Inflammatory macrophage (primary cell): Measurements from ENCODE around the gene PIGO.
A peak's percentile ranks its signal among the peaks of the same experiment; 100 is the strongest.

ENCODE experiments used
- DNase-seq, 2 donors: peaks; one replicate each; pipeline ENCODE4 v3.0.0-alpha.2; 2020 to 2022
- total RNA-seq, 18 experiments: gene quantifications; one replicate each; lab custom pipeline; 2026; ENCODE audit warnings: mixed read lengths in 6 of 18, inconsistent platforms in 2 of 18; lab: John Stamatoyannopoulos, UW

PIGO gene
- total RNA-seq: 14.0 to 39.6 (median 28.2) reads per million in 18 experiments

DNA sequence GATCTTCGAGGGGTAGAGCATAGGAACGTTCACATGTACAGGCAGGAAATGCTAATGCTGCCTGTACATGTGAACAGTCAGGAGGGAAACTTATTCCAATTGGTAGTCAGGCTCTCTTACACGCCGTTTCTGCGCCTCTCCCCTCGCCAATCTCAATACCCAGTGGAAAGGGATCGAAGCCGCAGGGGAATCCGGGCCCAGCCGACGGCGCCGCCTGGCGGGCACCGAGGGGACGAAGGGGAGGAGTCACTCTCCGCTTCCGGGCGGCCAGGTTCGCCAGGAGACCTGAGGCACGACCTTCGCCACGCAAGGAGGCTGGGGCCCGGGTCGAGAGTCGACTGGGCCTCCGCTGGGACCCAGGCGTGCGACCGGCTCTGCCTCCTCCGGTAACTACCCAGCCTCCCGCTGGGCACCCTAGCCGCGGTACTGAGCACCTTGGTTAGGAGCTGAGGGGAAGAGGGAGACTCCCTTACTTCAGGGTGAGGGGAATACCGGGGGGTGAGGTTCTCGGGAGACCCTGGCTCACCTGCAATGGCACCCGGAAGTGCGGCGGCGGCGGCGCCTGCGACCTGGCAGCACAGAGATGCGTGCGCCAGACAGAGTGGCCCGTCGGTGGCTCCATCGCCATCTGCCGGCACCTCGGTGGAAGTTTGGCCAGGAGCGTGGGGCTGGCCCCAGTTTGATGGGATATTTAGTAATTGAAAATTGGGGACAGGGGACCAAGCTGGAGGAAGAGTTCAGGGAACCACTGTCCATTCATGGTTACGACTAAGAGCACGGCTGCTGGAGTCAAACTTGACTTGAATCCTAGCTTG is at the start of gene PIGO:
Gene PIGO (minus strand): TSS at position 557 of the 815 bp plus-strand sequence. CDS start 1,026 bp downstream, outside the sequence.
- DNase-seq: peak; percentile 86 to 87

DNA sequence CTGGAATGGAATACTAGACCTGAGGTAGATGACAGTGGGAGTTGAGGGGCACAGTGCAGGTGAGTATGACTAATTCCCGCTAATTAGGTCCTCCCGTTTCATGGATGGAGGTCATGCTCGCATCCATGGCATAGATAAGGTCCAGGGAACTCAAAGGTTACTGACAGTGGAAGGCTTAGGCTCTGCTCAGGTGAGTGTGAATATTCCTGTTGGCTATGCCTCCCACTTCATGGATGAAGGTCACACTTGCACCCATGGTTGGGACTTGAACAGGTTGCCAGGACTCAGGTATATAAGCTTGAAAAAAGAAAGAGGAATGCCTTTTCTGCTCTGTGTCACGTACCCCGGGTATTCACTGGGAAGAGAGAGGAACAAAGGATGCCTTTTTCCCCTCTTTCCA is 45.6 kb upstream of the PIGO start:
- DNase-seq: no peak

DNA sequence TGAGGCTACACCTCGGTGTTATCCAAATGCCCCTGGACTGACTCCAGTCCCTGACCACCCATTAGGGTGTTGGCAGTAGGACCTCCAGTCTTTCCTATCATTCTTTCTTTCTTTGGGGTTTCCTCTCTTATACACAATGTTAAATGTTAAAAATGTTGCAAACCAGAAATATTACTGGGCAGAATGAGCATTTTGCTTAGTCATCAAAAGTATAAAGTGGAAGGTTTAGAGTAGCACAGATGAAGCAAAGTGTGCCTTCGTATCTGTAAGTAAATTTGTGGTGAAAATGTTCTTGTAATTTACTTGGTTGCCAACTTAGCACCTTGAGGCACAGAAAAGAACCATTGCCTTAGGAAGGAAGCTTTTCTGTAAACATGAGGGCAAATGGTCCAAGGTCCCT is 43.7 kb upstream of the PIGO start:
- no peak for DNase-seq

DNA sequence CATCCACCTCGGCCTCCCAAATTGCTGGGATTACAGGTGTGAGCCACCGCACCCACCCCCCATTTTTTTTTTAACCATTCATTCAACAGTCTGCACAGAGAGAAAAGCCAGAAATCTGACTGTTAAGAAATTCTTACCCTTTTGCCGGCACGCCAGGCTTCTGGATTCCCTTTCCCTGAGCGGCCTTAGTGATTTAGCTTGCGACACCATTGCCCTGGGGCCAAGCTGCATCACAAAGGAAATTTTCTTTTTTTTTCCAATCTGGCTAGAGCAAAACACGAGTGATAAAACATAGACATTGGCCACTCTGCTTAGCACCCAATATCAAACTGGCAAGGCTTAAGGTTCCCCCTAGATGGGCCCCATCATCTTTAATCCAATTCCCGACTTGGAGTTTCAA is 40.5 kb upstream of the PIGO start:
- no peak for DNase-seq

DNA sequence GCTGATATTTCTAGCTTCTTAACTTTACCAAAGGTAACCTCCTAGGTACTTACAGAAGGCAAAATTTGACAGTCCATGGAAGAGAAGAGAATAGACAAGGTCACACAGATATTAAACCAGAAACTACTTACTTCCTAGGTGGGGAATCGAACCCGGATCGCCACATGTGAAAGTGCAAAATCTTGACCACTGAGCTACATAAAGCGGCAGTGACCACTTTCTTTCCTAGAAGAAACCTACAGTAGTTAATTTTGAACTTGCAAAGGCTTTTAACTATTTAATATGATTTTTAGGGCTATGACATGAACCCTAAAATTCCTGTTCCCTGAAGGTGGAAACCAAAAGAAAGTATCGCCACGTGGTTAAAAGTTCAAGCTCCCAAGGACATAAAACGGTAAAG is 39.6 kb upstream of the PIGO start:
- DNase-seq: no peak

DNA sequence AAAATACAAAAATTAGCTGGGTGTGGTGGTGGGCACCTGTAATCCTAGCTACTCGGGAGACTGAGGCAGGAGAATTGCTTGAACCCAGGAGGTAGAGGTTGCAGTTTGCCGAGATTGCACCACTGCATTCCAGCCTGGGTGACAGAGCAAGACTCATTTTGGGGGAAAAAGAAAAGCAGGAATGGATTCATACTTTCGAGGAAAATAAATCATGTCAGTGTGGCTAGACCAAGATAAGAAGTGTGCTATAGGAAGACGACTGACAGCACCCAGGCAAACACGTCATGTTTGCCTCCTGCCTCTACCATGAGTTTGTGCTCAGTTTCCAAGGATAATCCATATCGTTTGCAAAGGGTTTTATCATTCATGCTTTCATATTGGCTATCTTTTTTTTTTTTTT is 38.5 kb upstream of the PIGO start:
- no peak for DNase-seq

DNA sequence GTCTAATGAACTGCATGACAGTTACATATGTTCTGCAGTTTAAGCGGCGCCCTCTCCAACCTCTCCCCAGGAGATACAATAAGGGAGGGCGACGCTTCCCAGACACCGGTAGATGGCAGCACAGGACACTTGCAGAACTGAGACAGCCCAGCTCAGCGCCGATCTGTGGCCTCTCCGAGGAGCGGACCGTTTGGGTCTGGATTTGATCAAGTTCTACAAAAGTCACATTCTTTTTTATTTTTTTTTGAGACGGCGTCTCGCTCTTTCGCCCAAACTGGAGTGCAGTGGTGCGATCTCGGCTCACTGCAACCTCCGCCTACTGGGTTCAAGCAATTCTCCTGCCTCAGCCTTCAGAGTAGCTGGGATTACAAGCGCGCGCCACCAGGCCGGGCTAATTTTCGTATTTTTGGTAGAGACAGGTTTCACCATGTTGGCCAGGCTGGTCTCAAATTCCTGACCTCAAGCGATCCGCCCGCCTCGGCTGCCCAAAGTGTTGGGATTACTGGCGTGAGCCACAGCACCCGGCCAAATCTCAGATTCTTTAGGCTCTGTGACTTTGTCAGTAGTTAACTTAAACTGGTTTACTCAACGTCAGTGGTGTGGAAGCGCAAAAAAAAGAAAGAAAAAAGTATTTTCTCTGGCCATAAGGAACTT is 20.6 kb upstream of the PIGO start:
- peak; percentile 91 to 93 for DNase-seq

DNA sequence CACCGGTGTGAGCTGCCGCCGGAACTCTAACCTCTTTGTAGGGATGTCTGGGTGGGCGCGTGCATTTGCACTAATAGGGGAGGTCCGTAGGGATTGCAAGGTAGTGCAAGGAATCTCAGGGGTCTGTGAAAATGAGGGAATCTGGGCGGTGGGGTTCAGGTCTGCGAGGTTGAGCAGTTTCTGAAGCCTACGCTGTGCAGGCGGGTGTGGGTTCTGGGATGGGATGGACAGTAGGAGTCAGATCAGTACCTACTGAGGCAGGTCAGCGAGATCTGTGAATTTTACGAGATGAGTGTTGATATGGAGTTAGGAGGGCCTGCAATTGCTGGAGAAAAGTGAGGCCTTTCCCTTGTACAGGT is 20.1 kb upstream of the PIGO start:
- no peak for DNase-seq

DNA sequence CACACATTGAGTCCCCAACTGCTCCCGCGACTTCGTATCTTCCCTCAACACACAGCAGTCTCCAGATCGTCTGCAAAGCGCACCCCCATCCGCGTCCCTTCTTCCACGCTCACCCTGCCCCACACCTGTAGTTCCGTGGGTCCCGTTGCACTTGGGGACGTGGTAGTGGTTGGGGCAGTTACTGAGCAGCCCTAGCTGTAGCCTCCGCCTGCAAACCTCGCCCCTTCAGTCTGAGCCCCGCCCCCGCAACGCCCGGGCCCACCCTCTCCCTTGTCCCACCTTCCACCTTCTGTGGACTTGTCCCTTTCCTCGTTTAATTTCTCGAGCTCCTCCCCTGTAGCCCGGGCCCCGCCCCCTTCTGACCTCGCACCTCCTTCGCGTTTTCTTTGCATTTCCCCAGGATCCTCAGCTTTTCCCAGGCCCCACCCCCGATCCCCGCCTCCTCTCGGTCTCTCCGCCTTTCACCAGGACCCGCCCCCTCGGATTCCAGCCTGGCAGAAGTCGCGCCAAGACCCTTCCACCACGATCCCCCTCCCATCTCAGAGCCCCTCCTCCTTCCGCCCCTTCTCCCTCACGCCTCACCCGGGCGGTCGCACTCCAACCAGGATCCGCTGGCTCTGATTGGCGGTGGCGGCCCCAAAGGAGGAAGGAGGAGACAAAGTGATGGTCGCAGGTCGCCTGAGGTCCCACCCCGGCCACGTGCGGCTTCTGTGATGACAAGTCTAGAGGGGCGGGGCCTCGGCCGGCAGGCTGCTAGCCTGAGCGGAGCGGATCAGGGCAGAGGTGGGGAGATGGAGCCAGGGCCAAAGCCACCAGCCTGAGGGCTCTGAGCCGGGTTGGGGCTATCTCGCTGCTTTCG is 19.5 kb upstream of the PIGO start, which contains the start of gene ATOSB:
Gene ATOSB (minus strand): TSS at position 183 of the 859 bp plus-strand sequence. CDS start 7,588 bp downstream, outside the sequence.
- DNase-seq: peak; percentile 97 to 98

DNA sequence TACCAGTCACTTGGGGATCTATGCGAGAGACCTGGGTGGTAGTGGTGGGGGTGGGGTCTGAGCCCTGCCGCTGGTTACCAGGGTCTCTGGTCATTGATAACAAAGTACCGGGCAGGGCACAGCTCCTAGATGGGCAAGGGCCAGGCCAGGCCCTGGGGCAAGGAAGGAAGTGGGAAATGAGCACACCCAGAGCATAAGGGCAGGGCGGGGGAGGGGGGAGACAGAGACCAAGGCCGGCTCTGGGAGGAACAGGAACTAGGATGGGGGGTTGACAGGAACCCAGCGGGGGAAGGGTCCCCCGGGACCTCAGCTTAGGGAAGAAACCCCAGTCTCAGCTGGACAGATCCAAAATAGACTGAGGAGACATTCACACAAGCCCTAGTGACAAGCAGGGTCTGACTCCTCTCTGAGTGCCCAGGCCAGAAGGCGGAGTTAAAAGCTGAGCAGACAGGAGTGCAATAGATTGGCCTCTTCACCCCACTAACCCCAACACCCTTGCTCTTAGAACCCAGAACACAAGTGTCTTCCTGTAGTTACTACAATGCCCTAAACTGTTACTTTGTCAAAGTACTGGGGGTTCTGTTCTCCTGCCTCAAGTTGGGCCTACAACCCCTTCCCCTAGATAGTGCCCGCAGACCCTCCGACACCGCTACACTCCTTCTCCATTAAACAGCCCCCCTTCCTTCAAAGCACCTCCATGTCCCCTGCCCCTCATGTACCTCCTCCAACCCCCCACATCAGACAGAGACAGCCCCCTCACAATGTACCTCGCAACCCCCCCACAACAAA is 18.6 kb upstream of the PIGO start:
- peak; percentile 89 to 90 for DNase-seq

DNA sequence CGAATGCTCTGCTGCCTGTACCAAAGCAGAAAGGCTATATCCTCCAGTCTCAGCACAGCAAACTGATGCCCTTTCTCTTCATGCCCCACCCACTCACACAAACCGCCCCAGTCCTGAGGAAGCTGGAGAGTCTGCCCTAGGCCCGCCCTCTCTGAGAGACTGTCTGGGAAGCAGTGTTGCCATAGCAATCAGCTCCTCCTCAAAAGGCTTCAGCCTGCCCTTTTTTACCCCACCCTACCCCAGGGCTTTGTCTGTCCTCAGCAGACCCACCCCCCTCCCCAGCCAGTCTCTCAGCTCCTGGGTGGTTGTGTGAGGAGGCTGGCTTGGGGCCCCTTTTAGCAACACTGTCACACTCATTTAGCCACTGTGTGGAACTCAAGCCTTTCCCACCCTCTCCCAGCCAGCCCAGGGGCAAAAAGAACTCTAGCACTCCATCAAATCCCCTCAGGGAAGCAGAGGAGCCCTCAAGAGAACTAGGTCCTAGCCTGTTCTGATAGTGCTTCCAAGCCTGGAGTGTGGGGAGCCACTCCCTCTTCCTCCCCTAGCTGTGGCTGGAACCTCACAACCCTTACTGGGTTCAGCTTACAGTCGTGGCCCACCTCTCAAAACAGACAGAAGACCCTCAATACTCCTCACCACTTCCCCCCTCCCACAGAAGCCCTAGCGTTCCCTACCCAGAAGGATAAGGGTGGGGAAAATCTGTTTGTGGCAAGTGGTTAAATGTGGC is 17.9 kb upstream of the PIGO start:
- DNase-seq: peak; percentile 97

DNA sequence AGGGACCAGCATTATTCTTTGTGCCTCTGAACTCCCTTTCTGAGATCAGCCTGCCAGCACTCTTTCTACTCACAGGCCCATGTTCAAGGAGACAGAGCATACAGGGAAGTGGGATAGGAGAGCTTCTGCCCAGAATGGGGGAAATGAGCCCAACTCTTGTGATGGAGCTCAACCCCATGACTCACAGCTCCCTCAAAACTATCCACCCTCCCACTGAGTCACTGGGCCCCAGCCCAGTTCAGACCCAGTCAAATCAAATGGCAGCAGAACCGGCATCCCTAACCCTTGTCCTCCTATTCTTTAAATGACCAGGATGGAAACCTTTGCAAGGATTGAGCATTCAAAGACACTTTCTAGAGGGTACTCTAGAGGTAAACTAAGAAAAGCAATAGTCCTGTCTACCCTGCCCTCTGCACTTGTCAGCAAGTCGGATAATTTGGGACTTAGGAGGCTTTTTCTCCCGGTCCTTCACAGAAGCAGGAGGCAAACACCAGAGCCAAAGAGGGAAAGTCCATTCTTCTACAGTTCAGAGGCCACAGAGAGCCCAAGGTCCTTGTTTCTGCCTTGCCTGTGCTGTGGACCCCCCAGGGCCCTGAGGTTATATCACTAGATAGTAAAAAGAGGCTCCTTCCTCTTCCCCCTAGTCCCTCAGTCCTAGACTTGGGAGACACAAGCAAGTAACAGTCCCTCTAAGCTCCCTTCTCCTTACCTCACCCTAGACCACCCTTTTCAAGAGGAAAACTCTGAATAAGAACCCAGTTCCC is 16.0 kb upstream of the PIGO start:
- DNase-seq: peak; percentile 79 to 92

DNA sequence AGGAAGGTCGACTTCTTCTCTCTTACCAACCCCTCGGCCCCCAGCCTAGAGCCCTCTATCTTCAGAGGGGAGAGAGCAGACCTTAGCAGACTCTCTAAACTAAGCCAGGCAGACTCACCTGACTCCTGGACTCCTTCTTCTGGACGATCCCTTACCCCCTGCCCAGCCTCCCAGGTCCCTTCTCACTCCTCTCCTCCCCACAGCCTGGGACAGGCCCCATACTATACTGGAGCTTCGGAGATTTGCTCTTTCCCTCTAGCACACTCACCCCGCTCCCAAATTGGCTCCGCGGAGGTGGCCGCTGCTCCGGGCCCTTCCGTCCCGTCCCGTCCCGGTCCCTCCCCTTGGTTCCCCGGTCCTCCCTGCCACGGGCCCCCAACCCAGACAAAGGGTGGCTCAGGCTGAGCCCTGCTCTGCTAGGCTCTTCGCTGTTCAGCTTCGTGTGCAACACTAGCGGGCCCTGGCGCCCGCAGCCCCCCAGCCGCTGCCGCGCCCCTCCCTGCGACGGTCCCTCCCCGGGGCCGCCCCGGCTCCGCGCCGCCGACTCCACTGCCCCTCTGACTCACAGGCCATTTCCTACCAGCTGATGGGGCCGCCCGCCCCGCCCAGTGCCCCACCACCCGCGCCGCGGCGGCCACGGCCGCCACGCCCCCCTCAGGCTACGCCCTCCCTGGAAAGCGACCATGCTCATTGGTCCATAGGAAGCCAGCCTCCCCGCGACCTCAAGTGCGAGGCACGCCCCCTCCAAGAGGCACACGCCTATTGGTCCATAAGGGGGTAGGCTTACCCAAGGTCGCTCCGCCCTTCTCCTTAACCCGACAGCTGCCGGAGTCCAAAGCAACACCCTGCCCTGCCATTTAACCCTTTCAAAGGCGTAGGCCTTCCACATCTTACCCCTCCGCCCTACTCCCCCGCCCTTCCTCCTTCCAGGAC is 14.9 kb upstream of the PIGO start:
- peak; percentile 99 to 100 for DNase-seq

DNA sequence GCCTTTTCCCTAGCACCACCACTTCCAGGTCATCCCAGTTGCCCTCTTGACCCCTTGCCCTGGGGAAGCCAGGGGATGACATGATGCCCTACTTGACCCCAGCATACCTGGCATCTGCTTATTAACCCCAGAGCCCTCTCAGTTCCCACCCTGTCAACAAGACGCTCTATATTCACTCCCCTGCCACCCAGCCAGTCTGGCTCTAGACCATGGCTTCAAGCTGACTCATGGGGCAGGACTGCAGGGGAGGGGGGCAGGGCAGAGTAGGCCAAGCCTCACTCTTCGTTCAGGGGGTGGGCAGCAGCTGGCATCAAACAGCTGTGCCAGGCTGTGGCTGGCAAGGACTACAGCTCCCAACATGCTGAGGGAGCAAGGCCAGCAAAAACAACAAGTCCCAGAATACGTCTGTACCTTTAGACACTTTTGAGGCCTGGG is 14.0 kb upstream of the PIGO start:
- DNase-seq: no peak

DNA sequence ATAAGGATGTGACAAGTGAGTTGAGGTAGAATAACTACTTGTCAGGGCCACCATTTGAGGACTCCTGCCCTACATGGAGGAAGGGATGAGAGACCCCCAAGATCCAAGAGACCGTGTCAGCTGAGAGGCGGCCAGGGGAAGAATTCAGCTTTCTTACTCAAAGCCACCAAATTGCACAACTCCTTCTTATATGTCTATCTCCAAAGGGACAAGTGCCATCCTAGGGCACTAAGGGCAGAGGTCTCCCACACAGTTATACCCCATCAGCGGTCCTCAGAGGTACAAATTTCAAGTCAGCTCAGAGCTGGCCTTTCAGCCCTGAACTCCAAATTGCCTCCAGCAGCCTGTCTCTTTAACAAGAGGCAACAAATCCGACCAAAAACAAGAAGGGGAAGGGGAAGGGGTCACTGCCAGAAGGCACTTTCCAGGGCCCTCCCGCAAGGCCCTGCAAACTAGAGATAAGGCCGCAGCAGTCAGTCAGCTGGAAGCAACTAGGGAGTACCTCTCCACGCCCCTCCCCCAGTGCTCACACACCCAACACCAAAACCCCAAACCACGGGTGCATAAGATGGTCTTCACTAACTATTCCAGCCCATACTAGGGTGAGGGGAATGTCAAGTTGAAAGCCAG is 12.7 kb upstream of the PIGO start:
- DNase-seq: no peak

DNA sequence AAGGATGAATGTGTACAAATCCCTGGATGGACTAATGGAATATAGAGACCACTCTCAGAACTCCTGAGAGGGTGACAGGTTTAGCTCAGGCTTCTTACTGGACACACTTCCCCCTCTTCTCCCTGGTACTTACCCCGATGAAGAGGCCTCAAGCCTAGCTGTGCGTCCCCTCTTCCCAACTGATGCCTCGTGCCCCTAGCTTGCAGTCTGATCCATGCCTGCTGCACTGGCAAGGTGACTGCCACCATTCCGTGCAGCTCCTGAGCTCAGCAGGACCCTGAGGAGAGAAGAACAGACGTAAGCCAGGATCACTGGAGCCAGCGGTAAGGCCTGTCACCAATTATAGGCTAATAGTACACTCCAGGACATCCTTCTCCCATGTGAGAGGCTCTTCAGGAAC is 12.1 kb upstream of the PIGO start:
- no peak for DNase-seq

DNA sequence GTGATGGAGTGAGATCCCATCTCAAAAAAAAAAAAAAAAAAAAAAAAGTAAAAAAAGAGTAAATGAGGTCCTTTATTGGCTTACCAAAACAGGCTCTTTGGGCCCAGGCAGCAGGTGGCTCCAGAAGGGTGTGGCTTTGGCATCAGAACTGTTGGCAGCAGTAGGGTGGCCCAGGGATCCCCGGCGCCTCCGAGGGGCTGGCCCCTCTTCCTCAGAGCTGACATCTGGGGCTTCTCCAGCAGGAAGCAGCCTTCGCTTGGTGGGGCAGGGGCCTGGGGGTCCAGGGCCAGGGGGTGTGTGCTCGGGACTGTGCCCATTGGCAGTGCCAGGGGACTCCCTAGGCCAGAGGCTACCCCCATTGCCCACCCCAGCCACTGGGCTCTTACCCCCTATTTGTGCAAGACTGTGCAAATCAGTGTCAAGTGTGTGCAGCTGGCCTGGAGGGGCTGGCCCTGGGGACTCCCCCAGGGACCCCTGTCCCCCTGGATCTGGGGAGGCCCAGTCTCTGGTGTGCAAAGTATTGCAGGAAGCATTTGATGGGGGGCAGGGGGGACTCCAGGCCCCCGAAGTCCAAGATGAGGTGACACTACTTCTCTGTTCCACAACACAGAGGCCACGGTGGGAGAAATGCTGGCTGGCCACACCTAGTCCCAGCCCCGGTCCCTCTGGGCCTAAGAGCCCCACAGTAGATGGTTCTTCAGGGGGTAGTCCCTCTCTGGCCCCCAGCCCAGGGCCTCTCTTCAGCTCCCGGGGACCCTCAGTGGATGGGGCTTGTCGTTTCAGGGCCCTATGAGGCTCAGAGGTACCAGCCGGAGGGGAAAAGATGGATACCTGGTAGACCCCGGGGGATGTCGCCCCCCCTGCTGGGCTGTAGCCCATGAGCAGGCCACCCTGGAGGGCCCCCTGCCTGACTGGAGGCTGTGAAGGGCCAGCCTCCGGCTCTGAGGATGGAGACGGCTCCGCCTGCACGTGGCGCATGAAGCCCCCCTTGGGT is 11.2 kb upstream of the PIGO start:
- DNase-seq: no peak

DNA sequence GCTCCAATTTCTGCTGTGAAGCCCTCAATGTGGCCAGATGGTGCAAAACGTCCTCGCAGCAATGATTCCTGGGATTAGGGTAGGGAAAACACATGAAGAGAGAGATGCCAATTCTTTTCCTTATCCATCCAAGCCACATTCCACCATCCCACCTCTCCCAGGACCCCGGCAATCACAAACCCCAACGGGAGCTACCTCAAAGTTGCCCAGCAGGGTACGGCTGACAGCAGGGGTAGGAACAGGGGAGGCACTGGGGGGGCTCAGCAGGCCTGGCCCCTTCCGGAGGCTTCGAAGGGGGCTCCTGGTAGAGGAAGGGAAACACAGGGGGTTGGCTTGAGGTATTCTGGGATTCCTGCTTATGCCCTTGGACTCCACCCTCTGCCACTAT is 9.9 kb upstream of the PIGO start:
- no peak for DNase-seq
